ENCODE measurements around the gene WDR3.
A peak's percentile ranks its signal among the peaks of the same experiment; 100 is the strongest.
"Not testable (repeated sequence)": the region's sequence is repeated elsewhere in the genome, so short reads cannot be mapped to it uniquely, and the experiment has no call there.

WDR3 gene

DNA sequence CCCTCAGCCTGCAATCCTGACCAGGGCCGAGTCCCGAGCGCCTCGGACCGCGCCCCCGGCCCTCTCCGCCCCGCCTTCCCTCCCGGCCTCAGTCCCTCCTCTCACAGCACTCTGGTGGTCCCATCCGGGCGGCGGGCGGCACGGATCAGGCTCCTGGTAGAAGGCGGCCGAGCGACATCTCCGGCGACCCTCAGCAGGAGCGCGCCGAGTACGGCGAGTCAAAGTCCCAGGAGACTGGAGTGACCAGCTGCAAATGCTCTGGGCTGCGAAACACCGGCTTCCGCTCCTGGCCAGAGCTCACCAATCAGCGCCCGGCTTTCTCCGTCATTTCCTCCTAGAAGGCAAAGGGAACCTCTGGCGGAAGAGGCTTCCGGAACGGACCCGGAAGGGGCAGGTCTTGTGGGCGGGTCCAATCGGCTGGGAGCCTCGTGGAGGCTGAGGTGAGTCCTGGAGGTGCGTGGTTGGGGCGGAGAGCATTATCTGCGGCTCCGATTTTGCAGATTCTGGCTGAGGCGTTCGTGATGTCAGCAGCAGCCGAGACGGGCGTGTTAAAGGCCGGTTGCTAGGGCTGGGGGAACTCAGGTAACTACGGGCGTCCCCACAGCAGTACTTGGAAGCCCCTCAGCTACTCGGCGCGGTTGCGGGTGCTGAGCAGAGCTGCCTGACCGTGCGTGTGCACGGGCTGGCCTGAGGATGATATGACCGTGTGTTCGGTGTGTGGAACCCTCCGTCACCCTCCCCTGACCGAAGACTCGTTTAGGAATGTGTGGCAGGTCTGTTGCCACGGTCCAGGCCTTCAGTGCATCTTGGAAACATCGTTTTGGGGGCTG, at the start of gene WDR3, which contains the start of gene GDAP2:
Gene WDR3, plus strand, starts transcription at position 397 of the 830 bp plus-strand sequence. CDS start 3,581 bp downstream, outside the sequence.
Gene GDAP2, minus strand, starts transcription at position 279 of the 830 bp plus-strand sequence. CDS start 9,264 bp downstream, outside the sequence.
- DNase-seq (ENCODE audit: low read depth) = peak; percentile 89

GRCh38 chr1:117883616-117884015, 45.9 kb upstream of the WDR3 start:
- no peak for DNase-seq (ENCODE audit: low read depth)

GRCh38 chr1:117886101-117886795, 43.3 kb upstream of the WDR3 start:
- no peak for DNase-seq (ENCODE audit: low read depth)

DNA sequence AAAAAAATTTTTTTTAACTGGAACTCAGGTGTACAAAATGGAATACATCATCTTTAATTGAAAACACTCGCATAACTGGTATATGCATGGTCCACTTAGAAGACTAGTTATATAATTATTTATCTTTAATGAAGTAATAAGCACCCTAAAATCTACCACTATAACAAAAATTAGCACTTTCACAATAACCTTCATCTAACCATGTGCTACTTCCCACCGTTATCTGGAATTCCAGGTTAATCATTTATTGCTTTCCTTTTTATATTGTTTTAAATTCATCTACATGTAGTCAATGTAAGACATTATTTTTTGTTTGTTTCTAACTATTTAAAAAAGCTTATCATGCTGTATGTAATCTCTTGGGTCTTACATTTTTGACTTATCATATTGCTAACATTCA, 39.1 kb upstream of the WDR3 start:
- DNase-seq (ENCODE audit: low read depth) = no peak

GRCh38 chr1:117892512-117892911, 37.0 kb upstream of the WDR3 start:
- DNase-seq (ENCODE audit: low read depth) = no peak

- DNase-seq (ENCODE audit: low read depth) = no peak
Measured at GRCh38 chr1:117894078-117894477, 35.5 kb upstream of the WDR3 start.

- peak; percentile 14 for DNase-seq (ENCODE audit: low read depth)
Measured at GRCh38 chr1:117895482-117896114, 33.9 kb upstream of the WDR3 start.

GRCh38 chr1:117897551-117897950, 32.0 kb upstream of the WDR3 start:
- no peak for DNase-seq (ENCODE audit: low read depth)

DNA sequence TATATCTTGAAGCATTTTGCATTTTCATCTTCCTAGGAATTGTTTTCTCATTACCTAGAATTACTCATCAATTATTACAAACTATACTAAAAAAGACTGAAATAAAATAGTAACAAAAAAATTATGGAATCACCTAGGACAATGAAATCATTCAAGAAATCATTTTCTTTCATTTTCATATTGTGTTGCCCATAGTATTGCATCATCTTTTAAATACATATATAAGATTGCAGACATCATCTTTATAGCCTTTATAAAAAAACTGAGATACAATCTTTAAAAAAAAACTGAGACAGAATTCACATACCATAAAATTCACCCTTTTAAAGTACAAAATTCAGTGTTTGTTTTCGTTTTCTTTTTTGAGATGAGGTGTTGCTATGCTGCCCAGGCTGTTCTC, 29.7 kb upstream of the WDR3 start:
- no peak for DNase-seq (ENCODE audit: low read depth)

- DNase-seq (ENCODE audit: low read depth) = no peak
Measured at GRCh38 chr1:117902944-117903343, 26.6 kb upstream of the WDR3 start.

DNA sequence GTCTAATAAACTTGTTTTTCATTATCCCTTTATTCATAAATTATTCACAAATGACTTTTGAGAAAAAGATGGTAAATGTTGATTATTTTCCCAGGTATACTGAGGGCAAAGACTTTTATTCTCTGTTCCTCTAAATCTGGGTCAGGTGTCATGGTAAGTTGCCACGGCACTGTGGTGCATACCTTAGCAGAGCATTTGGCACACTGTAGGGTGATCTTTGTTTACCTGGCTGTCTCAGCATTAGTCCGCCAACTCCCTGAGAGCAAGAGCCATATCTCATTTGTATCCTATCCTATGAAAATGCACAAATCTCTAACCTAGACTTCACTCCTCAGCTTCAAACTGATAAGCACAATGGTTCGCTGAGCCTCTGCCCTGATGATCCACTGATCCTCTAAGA, 25.1 kb upstream of the WDR3 start:
- DNase-seq (ENCODE audit: low read depth) = no peak

- DNase-seq (ENCODE audit: low read depth) = no peak
Measured at GRCh38 chr1:117905019-117905418, 24.5 kb upstream of the WDR3 start.

DNA sequence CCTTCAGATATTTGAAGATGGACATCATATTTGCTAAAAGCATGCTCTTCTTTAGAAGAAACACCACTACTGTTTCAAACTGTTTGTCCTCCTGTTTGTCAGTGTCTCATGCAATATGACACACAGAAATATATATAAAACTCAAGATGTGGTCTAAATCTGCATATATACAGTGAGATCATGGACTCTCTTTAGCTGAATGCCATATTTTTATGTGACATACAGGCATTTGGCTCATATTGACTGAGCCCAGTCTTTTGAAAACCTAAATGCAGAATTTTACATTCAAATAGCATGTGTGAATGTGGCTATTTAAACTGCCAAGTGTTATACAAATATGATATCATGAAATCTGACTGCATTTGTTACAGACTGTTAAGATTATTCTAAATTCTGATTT, 18.5 kb upstream of the WDR3 start:
- DNase-seq (ENCODE audit: low read depth) = no peak

DNA sequence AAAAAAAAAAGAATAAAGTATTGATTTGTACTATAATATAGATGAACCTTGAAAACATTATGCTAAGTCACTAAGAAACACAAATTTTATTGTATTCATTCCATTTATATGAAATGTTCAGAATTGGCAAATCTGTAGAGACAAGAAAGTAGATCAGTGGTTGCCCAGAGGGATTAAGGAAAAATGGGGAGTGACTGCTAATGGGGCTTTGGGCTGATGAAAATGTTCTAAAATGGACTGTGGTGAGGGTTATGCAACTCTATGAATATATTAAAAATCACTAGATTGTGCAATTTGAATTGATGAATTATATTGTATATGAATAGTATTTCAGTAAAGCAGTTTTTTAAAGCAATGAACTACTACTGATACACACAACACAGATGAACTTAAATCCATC, 10.2 kb upstream of the WDR3 start:
- DNase-seq (ENCODE audit: low read depth) = no peak

DNA sequence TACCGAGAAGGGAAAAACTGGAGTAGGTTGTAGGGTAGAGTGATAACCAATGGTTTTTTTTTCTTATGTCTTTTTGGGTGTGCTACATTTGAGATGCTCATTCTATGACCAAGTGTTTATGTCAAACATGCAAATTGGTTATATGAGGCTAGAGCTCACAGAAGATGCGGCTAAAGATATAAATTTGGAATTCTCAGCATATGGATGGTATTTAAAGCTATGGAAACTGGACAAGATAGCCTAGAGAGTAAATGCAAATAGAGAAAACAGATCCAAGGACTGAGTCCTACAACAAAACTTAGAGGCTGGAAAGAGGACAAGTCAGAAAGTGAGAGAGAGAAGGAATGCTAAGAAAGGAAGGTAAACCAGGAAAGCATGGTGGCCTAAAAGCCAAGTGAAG, 7.5 kb upstream of the WDR3 start:
- DNase-seq (ENCODE audit: low read depth) = no peak

DNA sequence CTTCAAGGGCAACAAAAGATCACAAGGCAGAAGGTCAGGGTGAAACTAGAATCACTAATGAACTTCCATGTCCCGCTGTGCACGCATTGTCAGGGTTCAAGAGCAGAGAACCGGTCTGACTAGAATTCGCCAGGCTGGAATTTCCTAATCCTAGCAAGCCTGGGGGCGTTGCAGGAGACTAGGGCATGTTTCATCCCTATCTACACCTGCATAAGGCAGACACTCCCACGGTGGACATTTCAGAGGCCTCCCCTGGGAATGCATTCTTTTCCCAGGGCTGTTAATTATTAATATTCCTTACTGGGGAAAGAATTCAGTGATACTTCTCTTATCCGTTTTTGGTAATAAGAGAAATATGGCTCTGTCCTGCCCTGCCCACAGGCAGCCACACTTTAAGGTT, 6.8 kb upstream of the WDR3 start:
- DNase-seq (ENCODE audit: low read depth) = not testable (repeated sequence)

GRCh38 chr1:117925981-117926380, 3.6 kb upstream of the WDR3 start:
- DNase-seq (ENCODE audit: low read depth) = no peak

- peak; percentile 49 for DNase-seq (ENCODE audit: low read depth)
Measured at GRCh38 chr1:117928881-117929342, 627 bp upstream of the WDR3 start.

DNA sequence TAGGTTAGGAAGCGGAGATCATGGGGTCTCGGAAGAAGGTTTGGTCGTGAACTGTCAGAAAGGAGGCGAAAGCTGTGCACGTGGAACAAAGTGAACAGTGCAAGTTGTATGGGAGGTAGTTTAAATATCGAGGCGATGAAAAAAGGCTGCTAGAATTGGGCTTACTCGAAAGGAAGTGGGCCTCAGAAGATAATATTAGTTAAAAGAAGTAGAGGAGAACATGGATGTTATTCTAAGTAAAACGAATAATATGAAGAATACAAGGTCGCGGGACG, 571 bp downstream of the WDR3 start:
- DNase-seq (ENCODE audit: low read depth) = no peak

GRCh38 chr1:117930484-117930883, 945 bp downstream of the WDR3 start:
- DNase-seq (ENCODE audit: low read depth) = peak; percentile 20

DNA sequence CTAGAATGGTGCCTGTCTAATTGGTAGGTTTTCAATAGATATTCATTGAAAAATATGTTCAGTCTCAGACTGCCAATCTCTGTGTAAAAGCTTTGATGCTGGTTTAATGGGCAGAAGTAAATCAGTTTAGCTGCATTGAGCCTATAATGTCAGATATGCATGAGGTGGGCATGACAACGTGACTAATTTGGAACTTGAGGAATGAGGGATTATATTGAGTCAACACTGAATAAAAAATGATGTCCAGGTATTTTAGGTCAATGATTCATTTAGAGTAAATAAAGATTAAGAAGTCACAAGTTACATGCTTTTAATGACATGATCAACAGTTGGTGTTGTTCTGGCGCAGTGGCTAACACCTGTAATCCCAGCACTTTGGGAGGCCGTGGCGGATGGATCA, 3.0 kb downstream of the WDR3 start:
- no peak for DNase-seq (ENCODE audit: low read depth)

GRCh38 chr1:117933769-117934168, 4.2 kb downstream of the WDR3 start:
- DNase-seq (ENCODE audit: low read depth) = no peak

DNA sequence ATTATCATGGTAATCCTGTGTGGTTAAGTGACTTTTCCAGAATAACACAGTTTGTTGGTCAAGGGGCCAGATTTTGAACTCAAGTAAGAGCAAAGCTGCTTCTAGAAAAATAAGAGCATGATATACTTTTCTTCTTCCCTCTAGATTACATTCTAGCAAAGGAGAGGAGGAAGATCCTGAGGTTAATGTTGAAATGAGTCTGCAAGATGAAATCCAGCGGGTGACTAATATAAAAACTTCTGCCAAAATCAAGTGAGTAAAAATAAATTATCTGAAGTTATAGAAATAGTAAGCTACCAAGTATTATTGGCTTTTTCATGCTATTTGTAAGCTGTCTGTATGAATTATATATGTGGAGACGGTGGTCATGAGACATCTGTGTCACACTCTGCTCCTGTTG, 12.8 kb downstream of the WDR3 start:
- DNase-seq (ENCODE audit: low read depth) = no peak

Data from CMK (cell line).